ENCODE results near the gene TBK1.

TBK1 gene

GRCh38 chr12:64491718-64492117 lies 39.8 kb downstream of the TBK1 start:
- Histone ChIP-seq H3K9me3 (ENCODE audit: control insufficient read depth in 1 of 2, low read length in 2 of 2) (no peaks in the 10 kb centered on the region), H3K9ac (ENCODE audit: low read depth in 1 of 2, low read length in 2 of 2) (no peak overlapping the region), H3K4me1 (ENCODE audit: control insufficient read depth in 1 of 2, insufficient read depth in 2 of 2, low read length in 2 of 2) (no peaks in the 10 kb centered on the region), H3K27me3 (ENCODE audit: control insufficient read depth in 1 of 2, insufficient read depth in 2 of 2, low read length in 2 of 2) (no peaks in the 10 kb centered on the region), H3K4me3 (ENCODE audit: low read depth in 1 of 2, low read length in 2 of 2) (no peak overlapping the region), H3K36me3 (ENCODE audit: control insufficient read depth in 1 of 2, insufficient read depth in 2 of 2, low read length in 2 of 2) (peaks cover 7 to 49% of the 10 kb centered on the region in 2 donors), H3K27ac (ENCODE audit: low read depth, low read length) (no peak overlapping the region)

- H3K9me3 ChIP-seq (ENCODE audit: control insufficient read depth in 1 of 2, low read length in 2 of 2), result no peaks in the 10 kb centered on the region
- H3K27ac ChIP-seq (ENCODE audit: low read depth, low read length), result no peak overlapping the region
- H3K4me3 ChIP-seq (ENCODE audit: low read depth in 1 of 2, low read length in 2 of 2), result no peak overlapping the region
- no peaks in the 10 kb centered on the region for H3K27me3 ChIP-seq (ENCODE audit: control insufficient read depth in 1 of 2, insufficient read depth in 2 of 2, low read length in 2 of 2)
- no peak overlapping the region for H3K9ac ChIP-seq (ENCODE audit: low read depth in 1 of 2, low read length in 2 of 2)
- H3K4me1 ChIP-seq (ENCODE audit: control insufficient read depth in 1 of 2, insufficient read depth in 2 of 2, low read length in 2 of 2), result no peaks in the 10 kb centered on the region
- peaks cover 15 to 58% of the 10 kb centered on the region in 2 donors for H3K36me3 ChIP-seq (ENCODE audit: control insufficient read depth in 1 of 2, insufficient read depth in 2 of 2, low read length in 2 of 2)
These were observed 41.6 kb downstream of the TBK1 start for GRCh38 chr12:64493513-64493912.

- H3K4me1 ChIP-seq (ENCODE audit: control insufficient read depth in 1 of 2, insufficient read depth in 2 of 2, low read length in 2 of 2), result no peaks in the 10 kb centered on the region
- H3K36me3 ChIP-seq (ENCODE audit: control insufficient read depth in 1 of 2, insufficient read depth in 2 of 2, low read length in 2 of 2), result peaks cover 15 to 59% of the 10 kb centered on the region in 2 donors
- H3K4me3 ChIP-seq (ENCODE audit: low read depth in 1 of 2, low read length in 2 of 2), result no peak overlapping the region
- no peaks in the 10 kb centered on the region for H3K27me3 ChIP-seq (ENCODE audit: control insufficient read depth in 1 of 2, insufficient read depth in 2 of 2, low read length in 2 of 2)
- no peak overlapping the region for H3K27ac ChIP-seq (ENCODE audit: low read depth, low read length)
- H3K9me3 ChIP-seq (ENCODE audit: control insufficient read depth in 1 of 2, low read length in 2 of 2), result no peaks in the 10 kb centered on the region
- H3K9ac ChIP-seq (ENCODE audit: low read depth in 1 of 2, low read length in 2 of 2), result no peak overlapping the region
These were observed 43.2 kb downstream of the TBK1 start for GRCh38 chr12:64494998-64495729.

GRCh38 chr12:64496839-64497400 lies 45.0 kb downstream of the TBK1 start:
- Histone ChIP-seq H3K9me3 (ENCODE audit: control insufficient read depth in 1 of 2, low read length in 2 of 2) (no peaks in the 10 kb centered on the region), H3K4me1 (ENCODE audit: control insufficient read depth in 1 of 2, insufficient read depth in 2 of 2, low read length in 2 of 2) (no peaks in the 10 kb centered on the region), H3K36me3 (ENCODE audit: control insufficient read depth in 1 of 2, insufficient read depth in 2 of 2, low read length in 2 of 2) (peaks cover 15 to 63% of the 10 kb centered on the region in 2 donors)

GRCh38 chr12:64497484-64497883 lies 45.6 kb downstream of the TBK1 start:
- Histone ChIP-seq H3K36me3 (ENCODE audit: control insufficient read depth in 1 of 2, insufficient read depth in 2 of 2, low read length in 2 of 2) (peaks cover 15 to 63% of the 10 kb centered on the region in 2 donors), H3K27me3 (ENCODE audit: control insufficient read depth in 1 of 2, insufficient read depth in 2 of 2, low read length in 2 of 2) (no peaks in the 10 kb centered on the region)

More at GRCh38 chr12:64496839-64497400, 45.0 kb downstream of the TBK1 start:
- no peaks in the 10 kb centered on the region for H3K27me3 ChIP-seq (ENCODE audit: control insufficient read depth in 1 of 2, insufficient read depth in 2 of 2, low read length in 2 of 2)
- no peak overlapping the region for H3K9ac ChIP-seq (ENCODE audit: low read depth in 1 of 2, low read length in 2 of 2)
- H3K27ac ChIP-seq (ENCODE audit: low read depth, low read length), result no peak overlapping the region
- no peak overlapping the region for H3K4me3 ChIP-seq (ENCODE audit: low read depth in 1 of 2, low read length in 2 of 2)

GRCh38 chr12:64497903-64498302 lies 46.0 kb downstream of the TBK1 start:
- H3K27ac ChIP-seq (ENCODE audit: low read depth, low read length), result no peak overlapping the region
- H3K36me3 ChIP-seq (ENCODE audit: control insufficient read depth in 1 of 2, insufficient read depth in 2 of 2, low read length in 2 of 2), result peaks cover 15 to 63% of the 10 kb centered on the region in 2 donors
- H3K4me1 ChIP-seq (ENCODE audit: control insufficient read depth in 1 of 2, insufficient read depth in 2 of 2, low read length in 2 of 2), result no peaks in the 10 kb centered on the region
- H3K27me3 ChIP-seq (ENCODE audit: control insufficient read depth in 1 of 2, insufficient read depth in 2 of 2, low read length in 2 of 2), result no peaks in the 10 kb centered on the region
- no peak overlapping the region for H3K9ac ChIP-seq (ENCODE audit: low read depth in 1 of 2, low read length in 2 of 2)
- no peaks in the 10 kb centered on the region for H3K9me3 ChIP-seq (ENCODE audit: control insufficient read depth in 1 of 2, low read length in 2 of 2)
- H3K4me3 ChIP-seq (ENCODE audit: low read depth in 1 of 2, low read length in 2 of 2), result no peak overlapping the region

More at GRCh38 chr12:64497484-64497883, 45.6 kb downstream of the TBK1 start:
- no peak overlapping the region for H3K4me3 ChIP-seq (ENCODE audit: low read depth in 1 of 2, low read length in 2 of 2)
- no peaks in the 10 kb centered on the region for H3K4me1 ChIP-seq (ENCODE audit: control insufficient read depth in 1 of 2, insufficient read depth in 2 of 2, low read length in 2 of 2)
- no peaks in the 10 kb centered on the region for H3K9me3 ChIP-seq (ENCODE audit: control insufficient read depth in 1 of 2, low read length in 2 of 2)
- H3K9ac ChIP-seq (ENCODE audit: low read depth in 1 of 2, low read length in 2 of 2), result no peak overlapping the region
- H3K27ac ChIP-seq (ENCODE audit: low read depth, low read length), result no peak overlapping the region

GRCh38 chr12:64500394-64500793 lies 48.5 kb downstream of the TBK1 start:
- Histone ChIP-seq H3K27me3 (ENCODE audit: control insufficient read depth in 1 of 2, insufficient read depth in 2 of 2, low read length in 2 of 2) (no peaks in the 10 kb centered on the region), H3K4me3 (ENCODE audit: low read depth in 1 of 2, low read length in 2 of 2) (no peak overlapping the region), H3K9me3 (ENCODE audit: control insufficient read depth in 1 of 2, low read length in 2 of 2) (no peaks in the 10 kb centered on the region), H3K36me3 (ENCODE audit: control insufficient read depth in 1 of 2, insufficient read depth in 2 of 2, low read length in 2 of 2) (peaks cover 15 to 46% of the 10 kb centered on the region in 2 donors), H3K4me1 (ENCODE audit: control insufficient read depth in 1 of 2, insufficient read depth in 2 of 2, low read length in 2 of 2) (no peaks in the 10 kb centered on the region), H3K9ac (ENCODE audit: low read depth in 1 of 2, low read length in 2 of 2) (no peak overlapping the region), H3K27ac (ENCODE audit: low read depth, low read length) (no peak overlapping the region)

- Histone ChIP-seq H3K4me1 (ENCODE audit: control insufficient read depth in 1 of 2, insufficient read depth in 2 of 2, low read length in 2 of 2) (no peaks in the 10 kb centered on the region), H3K36me3 (ENCODE audit: control insufficient read depth in 1 of 2, insufficient read depth in 2 of 2, low read length in 2 of 2) (peaks cover 13 to 42% of the 10 kb centered on the region in 2 donors), H3K9ac (ENCODE audit: low read depth in 1 of 2, low read length in 2 of 2) (no peak overlapping the region)
These were observed 49.6 kb downstream of the TBK1 start for GRCh38 chr12:64501486-64501885.

GRCh38 chr12:64506955-64507354 lies 55.0 kb downstream of the TBK1 start:
- Histone ChIP-seq H3K4me3 (ENCODE audit: low read depth in 1 of 2, low read length in 2 of 2) (no peak overlapping the region), H3K4me1 (ENCODE audit: control insufficient read depth in 1 of 2, insufficient read depth in 2 of 2, low read length in 2 of 2) (no peaks in the 10 kb centered on the region), H3K27ac (ENCODE audit: low read depth, low read length) (no peak overlapping the region), H3K9me3 (ENCODE audit: control insufficient read depth in 1 of 2, low read length in 2 of 2) (no peaks in the 10 kb centered on the region), H3K9ac (ENCODE audit: low read depth in 1 of 2, low read length in 2 of 2) (no peak overlapping the region), H3K27me3 (ENCODE audit: control insufficient read depth in 1 of 2, insufficient read depth in 2 of 2, low read length in 2 of 2) (no peaks in the 10 kb centered on the region), H3K36me3 (ENCODE audit: control insufficient read depth in 1 of 2, insufficient read depth in 2 of 2, low read length in 2 of 2) (no peaks in the 10 kb centered on the region)

More at GRCh38 chr12:64501486-64501885, 49.6 kb downstream of the TBK1 start:
- Histone ChIP-seq H3K27me3 (ENCODE audit: control insufficient read depth in 1 of 2, insufficient read depth in 2 of 2, low read length in 2 of 2) (no peaks in the 10 kb centered on the region), H3K27ac (ENCODE audit: low read depth, low read length) (no peak overlapping the region), H3K9me3 (ENCODE audit: control insufficient read depth in 1 of 2, low read length in 2 of 2) (no peaks in the 10 kb centered on the region), H3K4me3 (ENCODE audit: low read depth in 1 of 2, low read length in 2 of 2) (no peak overlapping the region)

GRCh38 chr12:64510667-64511066 lies 58.7 kb downstream of the TBK1 start:
- Histone ChIP-seq H3K4me3 (ENCODE audit: low read depth in 1 of 2, low read length in 2 of 2) (no peak overlapping the region), H3K9ac (ENCODE audit: low read depth in 1 of 2, low read length in 2 of 2) (no peak overlapping the region), H3K9me3 (ENCODE audit: control insufficient read depth in 1 of 2, low read length in 2 of 2) (no peaks in the 10 kb centered on the region), H3K36me3 (ENCODE audit: control insufficient read depth in 1 of 2, insufficient read depth in 2 of 2, low read length in 2 of 2) (no peaks in the 10 kb centered on the region), H3K27ac (ENCODE audit: low read depth, low read length) (no peak overlapping the region), H3K4me1 (ENCODE audit: control insufficient read depth in 1 of 2, insufficient read depth in 2 of 2, low read length in 2 of 2) (no peaks in the 10 kb centered on the region), H3K27me3 (ENCODE audit: control insufficient read depth in 1 of 2, insufficient read depth in 2 of 2, low read length in 2 of 2) (no peaks in the 10 kb centered on the region)

All from duodenal mucosa (tissue), 2 donors.